Fibroblast of lung (primary cell): Measurements from ENCODE around the gene NR3C1. TPM values are rescaled to one million over a fixed set of nuclear protein-coding genes. Genes with fewer than 3 reads are reported as not detected.
"Not testable (repeated sequence)": the region's sequence is repeated elsewhere in the genome, so short reads cannot be mapped to it uniquely, and the experiment has no call there.

ENCODE experiments used
- DNase-seq, 2 donors: peaks; one replicate each; pipeline versions ENCODE4 v3.0.0 to v3.0.0-alpha.2; 2010; ENCODE audit warnings: low read depth in 2 of 2
- H2AFZ ChIP-seq: 2 replicates; pipeline ENCODE4 v1.5.1; 2012; ENCODE audit warnings: low read length, control low read depth, inconsistent platforms
- H3K27ac ChIP-seq: 2 replicates; pipeline ENCODE4 v1.5.1; 2011; ENCODE audit warnings: low read length, control low read depth; ENCODE audit not compliant: insufficient read depth
- H3K27me3 ChIP-seq: 2 replicates; pipeline ENCODE4 v1.5.1; 2011; ENCODE audit warnings: mild to moderate bottlenecking, low read length; ENCODE audit not compliant: control insufficient read depth, insufficient read depth
- H3K36me3 ChIP-seq: 2 replicates; pipeline ENCODE4 v1.5.1; 2011; ENCODE audit warnings: low read length; ENCODE audit not compliant: control insufficient read depth, insufficient read depth
- H3K4me1 ChIP-seq: 2 replicates; pipeline ENCODE4 v1.5.1; 2011; ENCODE audit warnings: low read length; ENCODE audit not compliant: control insufficient read depth, insufficient read depth; ENCODE audit errors: extremely low read depth
- H3K4me2 ChIP-seq: 2 replicates; pipeline ENCODE4 v1.5.1; 2011; ENCODE audit warnings: low read length, control low read depth; ENCODE audit not compliant: insufficient read depth; ENCODE audit errors: extremely low read depth
- H3K4me3 ChIP-seq, 4 experiments: fragments of 200-600 bp in 1 of 4; sonication (generic) in 1 of 4; replicated peaks in 1 of 4; 2 replicates each; pipeline ENCODE4 v1.5.1; 2011 to 2016; ENCODE audit warnings: low read length in 4 of 4, low read depth in 3 of 4, mild to moderate bottlenecking in 3 of 4, control low read depth in 2 of 4, inconsistent platforms in 1 of 4, mixed read lengths in 1 of 4; ENCODE audit not compliant: insufficient read depth in 1 of 4; ENCODE audit errors: control extremely low read depth in 1 of 4
- H3K79me2 ChIP-seq: 2 replicates; pipeline ENCODE4 v1.5.1; 2012; ENCODE audit warnings: mild to moderate bottlenecking, low read length, inconsistent platforms; ENCODE audit not compliant: control insufficient read depth, insufficient read depth
- H3K9ac ChIP-seq: 2 replicates; pipeline ENCODE4 v1.5.1; 2011; ENCODE audit warnings: mild to moderate bottlenecking, low read length, control low read depth; ENCODE audit not compliant: insufficient read depth
- H3K9me3 ChIP-seq: 2 replicates; pipeline ENCODE4 v1.5.1; 2012; ENCODE audit warnings: low read depth, low read length; ENCODE audit not compliant: control insufficient read depth, insufficient read depth
- H4K20me1 ChIP-seq: 2 replicates; pipeline ENCODE4 v1.5.1; 2011; ENCODE audit warnings: low read length; ENCODE audit not compliant: control insufficient read depth, insufficient read depth; ENCODE audit errors: extremely low read depth
- EZH2 ChIP-seq: IDR thresholded peaks from 2 replicates; pipeline ENCODE4 v1.5.1; 2012; ENCODE audit warnings: low read length, control low read depth, mild to moderate bottlenecking; ENCODE audit errors: missing control alignments
- polyA plus RNA-seq, 2 donors: library from polyadenylated mRNA; depleted of rRNA in 1 of 2; stranded (reverse) in 1 of 2; unstranded in 1 of 2; fragments of >200 nt; gene quantifications; 2 replicates each; pipeline ENCODE4 v1.2.1, GENCODE V29; 2011 to 2012; ENCODE audit warnings: missing spikeins in 1 of 2
- total RNA-seq: library from RNA; depleted of rRNA; stranded (reverse); fragments of >200 nt; gene quantifications from 2 replicates; pipeline ENCODE4 v1.2.1, GENCODE V29; 2014
- TF ChIP-seq, protein P1 (sequence below), 2 donors: IDR thresholded peaks in 1 of 2; conservative IDR thresholded peaks in 1 of 2; 1 replicate in 1 of 2; 2 replicates in 1 of 2; pipeline ENCODE4 v1.5.1; 2011 to 2012; ENCODE audit warnings: low read length in 2 of 2, control low read depth in 1 of 2, inconsistent platforms in 1 of 2, low read depth in 1 of 2, mild to moderate bottlenecking in 1 of 2

NR3C1 gene
- total and polyA plus RNA-seq, 2 donors (not counting 1 experiment from before 2014, with no cell fraction given), result 85.3 to 126 TPM

DNA sequence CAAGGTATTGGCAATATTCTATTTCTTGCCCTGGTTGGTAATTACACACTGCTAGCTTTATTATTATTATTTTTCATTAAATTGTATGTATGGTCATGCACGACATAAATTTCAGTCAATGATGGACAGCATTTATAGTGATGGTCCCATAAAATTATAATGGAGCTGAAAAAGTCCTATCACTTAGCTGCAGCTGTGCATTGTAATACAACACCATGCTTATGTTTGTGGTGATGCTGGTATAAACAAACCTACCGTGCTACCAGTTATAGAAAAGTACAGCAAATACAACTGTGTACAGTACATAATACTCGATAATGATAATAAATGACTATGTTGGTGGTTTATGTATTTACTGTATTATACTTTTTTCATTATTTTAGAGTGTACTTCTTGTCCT is 65.5 kb downstream of the NR3C1 start:
- Histone ChIP-seq H3K36me3 (no peaks in the 10 kb centered on the region), H3K9ac (no peak overlapping the region), H4K20me1 (no peaks in the 10 kb centered on the region), H2AFZ (no peak overlapping the region), H3K79me2 (peaks cover 82% of the 10 kb centered on the region), H3K4me2 (no peak overlapping the region), H3K4me3 (no peak overlapping the region), H3K27me3 (no peaks in the 10 kb centered on the region), H3K27ac (no peak overlapping the region), H3K4me1 (peaks cover 2% of the 10 kb centered on the region), H3K9me3 (no peaks in the 10 kb centered on the region)
- DNase-seq, result peak in 1 of 2 donors; percentile 70
- no peak for TF ChIP-seq EZH2
- TF ChIP-seq, protein P1, sequence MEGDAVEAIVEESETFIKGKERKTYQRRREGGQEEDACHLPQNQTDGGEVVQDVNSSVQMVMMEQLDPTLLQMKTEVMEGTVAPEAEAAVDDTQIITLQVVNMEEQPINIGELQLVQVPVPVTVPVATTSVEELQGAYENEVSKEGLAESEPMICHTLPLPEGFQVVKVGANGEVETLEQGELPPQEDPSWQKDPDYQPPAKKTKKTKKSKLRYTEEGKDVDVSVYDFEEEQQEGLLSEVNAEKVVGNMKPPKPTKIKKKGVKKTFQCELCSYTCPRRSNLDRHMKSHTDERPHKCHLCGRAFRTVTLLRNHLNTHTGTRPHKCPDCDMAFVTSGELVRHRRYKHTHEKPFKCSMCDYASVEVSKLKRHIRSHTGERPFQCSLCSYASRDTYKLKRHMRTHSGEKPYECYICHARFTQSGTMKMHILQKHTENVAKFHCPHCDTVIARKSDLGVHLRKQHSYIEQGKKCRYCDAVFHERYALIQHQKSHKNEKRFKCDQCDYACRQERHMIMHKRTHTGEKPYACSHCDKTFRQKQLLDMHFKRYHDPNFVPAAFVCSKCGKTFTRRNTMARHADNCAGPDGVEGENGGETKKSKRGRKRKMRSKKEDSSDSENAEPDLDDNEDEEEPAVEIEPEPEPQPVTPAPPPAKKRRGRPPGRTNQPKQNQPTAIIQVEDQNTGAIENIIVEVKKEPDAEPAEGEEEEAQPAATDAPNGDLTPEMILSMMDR (conservative IDR thresholded peaks at IDR 0.05 in 1 of 2, IDR thresholded peaks at IDR 0.05 in 1 of 2; ENCODE audit: low read depth in 1 of 2, low read length in 2 of 2), result no peak

DNA sequence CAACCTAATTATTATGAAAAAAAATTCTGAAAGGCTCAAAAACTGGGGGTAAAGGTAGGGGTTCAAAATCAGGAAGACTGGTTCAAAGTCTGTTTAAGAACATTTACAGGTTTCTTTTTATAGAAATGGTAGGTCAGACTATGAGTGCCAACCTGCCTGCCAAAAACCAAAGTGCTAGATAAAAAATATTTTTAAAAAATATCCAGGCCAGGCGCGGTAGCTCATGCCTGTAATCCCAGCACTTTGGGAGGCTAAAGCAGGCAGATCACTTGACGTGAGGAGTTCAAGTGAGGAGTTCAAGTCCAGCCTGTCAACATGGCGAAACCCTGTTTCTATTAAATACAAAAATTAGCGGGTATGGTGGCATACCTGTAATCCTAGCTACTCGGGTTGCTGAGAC is 67.0 kb downstream of the NR3C1 start:
- no peaks in the 10 kb centered on the region for H3K27me3 ChIP-seq
- TF ChIP-seq EZH2, result no peak
- TF ChIP-seq, protein P1 (conservative IDR thresholded peaks at IDR 0.05 in 1 of 2, IDR thresholded peaks at IDR 0.05 in 1 of 2; ENCODE audit: low read depth in 1 of 2, low read length in 2 of 2), result no peak
- H4K20me1 ChIP-seq, result no peaks in the 10 kb centered on the region
- peaks cover 4% of the 10 kb centered on the region for H3K4me1 ChIP-seq
- no peak overlapping the region for H3K27ac ChIP-seq
- no peak for DNase-seq
- no peaks in the 10 kb centered on the region for H3K36me3 ChIP-seq
- no peak overlapping the region for H3K9ac ChIP-seq
- H2AFZ ChIP-seq, result no peak overlapping the region
- H3K79me2 ChIP-seq, result peaks cover 81% of the 10 kb centered on the region
- H3K4me3 ChIP-seq, result no peak overlapping the region
- H3K9me3 ChIP-seq, result no peaks in the 10 kb centered on the region
- H3K4me2 ChIP-seq, result no peak overlapping the region

DNA sequence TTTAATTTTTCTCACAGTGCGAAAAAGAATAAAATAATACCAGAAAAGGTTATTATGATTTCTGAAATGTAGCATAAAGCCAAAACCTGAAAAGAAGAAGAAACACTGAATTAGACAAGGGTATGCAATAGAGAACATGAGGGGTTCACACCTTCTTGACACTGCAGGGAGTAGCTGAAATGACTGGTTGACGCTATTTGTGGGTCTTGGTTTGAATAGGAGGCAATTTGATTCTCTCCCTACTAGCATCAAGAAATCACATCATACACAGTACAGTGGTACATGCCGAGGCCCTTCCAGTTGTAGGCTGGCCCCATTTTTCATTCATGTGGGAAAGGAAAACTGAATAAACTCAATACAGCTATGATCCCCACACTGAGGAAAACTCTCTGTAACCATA is 68.6 kb downstream of the NR3C1 start:
- Histone ChIP-seq H3K4me1 (peaks cover 3% of the 10 kb centered on the region), H3K27ac (no peak overlapping the region), H3K27me3 (no peaks in the 10 kb centered on the region), H3K36me3 (no peaks in the 10 kb centered on the region), H3K9me3 (no peaks in the 10 kb centered on the region), H3K79me2 (peaks cover 81% of the 10 kb centered on the region), H4K20me1 (no peaks in the 10 kb centered on the region), H3K4me3 (no peak overlapping the region), H3K9ac (no peak overlapping the region), H3K4me2 (no peak overlapping the region), H2AFZ (no peak overlapping the region)
- TF ChIP-seq, protein P1 (conservative IDR thresholded peaks at IDR 0.05 in 1 of 2, IDR thresholded peaks at IDR 0.05 in 1 of 2; ENCODE audit: low read depth in 1 of 2, low read length in 2 of 2), result no peak
- TF ChIP-seq EZH2, result no peak
- DNase-seq, result no peak

DNA sequence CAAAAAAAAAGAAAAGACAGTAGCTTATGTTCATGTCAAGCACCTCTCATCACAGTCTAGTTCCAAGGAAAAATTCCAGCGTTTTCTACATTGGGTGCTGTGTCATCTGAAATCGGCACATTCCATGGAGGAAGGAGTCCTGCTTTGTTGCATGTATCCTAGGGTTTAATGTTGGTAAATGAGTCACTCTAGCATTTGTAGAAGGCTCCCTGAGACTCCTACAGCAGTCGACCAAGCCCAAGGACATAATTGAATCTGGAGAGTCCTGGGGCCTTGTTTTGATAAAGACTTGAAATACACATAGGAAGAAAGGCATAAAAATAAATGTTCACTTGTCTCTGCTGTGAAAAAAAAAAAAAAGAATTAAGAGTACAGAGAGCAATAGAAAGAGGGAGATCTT is 69.1 kb downstream of the NR3C1 start:
- H3K4me3 ChIP-seq, H3K9ac ChIP-seq, H2AFZ ChIP-seq, H3K9me3 ChIP-seq, H3K27ac ChIP-seq, H3K4me1 ChIP-seq, H3K4me2 ChIP-seq, H3K27me3 ChIP-seq, H4K20me1 ChIP-seq, H3K36me3 ChIP-seq, DNase-seq: not testable (repeated sequence)
- H3K79me2 ChIP-seq, result peaks cover 81% of the 10 kb centered on the region
